ELF-1 (cell line): ENCODE measurements around the gene DNAH12.
"Not testable (repeated sequence)": the region's sequence is repeated elsewhere in the genome, so short reads cannot be mapped to it uniquely, and the experiment has no call there.

Experiments
- DNase-seq: peaks from one replicate; pipeline ENCODE4 v3.0.0-alpha.2; 2016; ENCODE audit warnings: low read depth, low spot score

Gene DNAH12

GRCh38 chr3:57421336-57421735, 122.8 kb downstream of the DNAH12 start:
- no peak for DNase-seq

DNA sequence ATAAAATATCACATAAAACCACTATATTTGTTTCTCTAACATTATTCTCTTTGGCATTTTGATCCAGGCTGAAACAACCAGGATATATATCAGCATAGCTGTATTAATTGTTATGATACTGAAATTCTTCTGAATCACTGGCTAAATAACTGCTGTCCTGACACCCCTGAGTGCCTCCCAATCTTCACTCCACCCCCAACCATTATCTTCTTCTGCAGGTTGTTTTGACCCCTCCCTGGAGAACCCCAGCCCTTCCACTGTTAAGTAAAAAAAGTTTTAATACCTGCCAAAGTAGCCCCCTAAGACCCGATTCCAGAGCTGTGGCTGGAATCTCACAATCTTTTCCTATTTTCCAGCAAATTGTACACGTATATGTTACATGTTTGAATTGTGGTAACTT, 124.1 kb downstream of the DNAH12 start:
- no peak for DNase-seq

GRCh38 chr3:57411715-57412114, 132.4 kb downstream of the DNAH12 start:
- DNase-seq = no peak

DNA sequence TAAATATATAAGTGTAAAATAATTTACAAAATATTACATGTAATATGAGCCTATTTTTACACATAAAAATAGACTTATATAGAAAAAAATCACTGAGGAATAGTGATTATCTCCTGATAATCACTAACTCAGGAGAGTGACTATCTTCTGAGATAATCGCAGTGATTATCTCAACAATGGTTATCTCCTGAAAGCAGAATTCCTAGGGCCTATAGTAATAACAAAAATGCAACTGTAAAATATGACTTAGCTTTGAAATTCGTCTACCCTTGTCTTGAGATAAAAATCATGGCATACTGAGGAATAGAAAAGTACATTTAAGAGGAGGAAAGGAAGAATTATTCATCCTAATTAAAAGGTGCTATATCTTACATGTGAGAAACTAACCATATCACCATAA, 134.7 kb downstream of the DNAH12 start:
- no peak for DNase-seq

- no peak for DNase-seq
These were observed 141.5 kb downstream of the DNAH12 start for GRCh38 chr3:57402675-57403074.

- DNase-seq = peak; percentile 66
These were observed 146.7 kb downstream of the DNAH12 start for GRCh38 chr3:57397175-57398026.

- no peak for DNase-seq
These were observed 150.2 kb downstream of the DNAH12 start for GRCh38 chr3:57393977-57394376.

DNA sequence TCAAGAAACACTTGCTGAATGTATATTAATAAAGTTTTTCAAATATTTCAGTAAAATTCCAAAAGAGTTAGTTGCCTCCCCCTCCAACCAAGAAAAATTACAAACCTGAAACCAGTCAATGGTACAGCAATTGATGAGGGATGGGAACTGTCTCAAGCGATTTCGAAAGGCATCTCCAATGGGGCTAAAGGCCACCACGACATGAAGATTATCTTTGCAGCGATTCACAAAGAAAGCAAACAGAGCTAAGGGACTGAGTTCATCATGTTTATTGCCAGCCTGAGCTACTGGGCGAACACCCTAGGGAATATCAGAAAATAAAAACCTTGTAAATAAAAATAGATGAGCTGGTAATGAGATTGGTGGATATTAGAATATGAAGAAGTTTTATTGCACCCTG, 152.4 kb downstream of the DNAH12 start:
- no peak for DNase-seq

DNA sequence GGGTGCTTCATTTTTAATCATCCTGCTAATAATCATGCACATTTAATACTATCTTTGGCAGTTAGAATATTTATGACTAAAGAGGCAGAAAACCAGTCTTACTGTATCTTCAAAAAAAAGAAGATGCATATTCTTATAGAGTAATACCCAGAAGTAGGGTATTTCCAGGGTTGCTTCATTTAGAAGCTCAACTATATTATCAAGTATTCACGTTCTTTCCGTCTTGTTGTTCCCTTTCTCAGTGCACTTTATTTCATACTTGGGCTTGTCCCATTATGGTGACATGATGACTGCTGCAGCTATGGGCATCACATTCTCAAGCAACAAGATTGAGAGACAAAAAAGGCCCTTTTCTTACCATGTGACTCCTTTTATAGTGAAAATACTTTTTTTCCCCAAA, 154.9 kb downstream of the DNAH12 start:
- no peak for DNase-seq

- no peak for DNase-seq
These were observed 157.8 kb downstream of the DNAH12 start for GRCh38 chr3:57386307-57386706.

DNA sequence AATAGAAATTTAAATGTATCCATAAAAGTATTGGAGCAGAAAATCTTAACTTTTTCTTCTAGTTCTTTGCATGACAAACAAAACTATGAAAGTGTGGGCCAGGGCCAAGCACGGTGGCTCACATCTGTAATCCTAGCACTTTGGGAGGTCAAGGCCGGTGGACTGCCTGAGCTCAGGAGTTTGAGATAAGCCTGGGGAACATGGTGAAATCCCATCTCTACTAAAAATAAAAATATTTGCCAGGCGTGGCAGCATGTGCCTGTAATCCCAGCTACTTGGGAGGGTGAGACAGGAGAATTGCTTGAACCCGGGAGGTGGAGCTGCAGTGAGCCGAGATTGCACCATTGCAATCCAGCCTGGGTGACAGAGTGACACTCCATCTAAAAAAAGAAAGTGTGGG, 158.6 kb downstream of the DNAH12 start:
- DNase-seq = no peak

GRCh38 chr3:57383838-57384237, 160.3 kb downstream of the DNAH12 start:
- DNase-seq = no peak

DNA sequence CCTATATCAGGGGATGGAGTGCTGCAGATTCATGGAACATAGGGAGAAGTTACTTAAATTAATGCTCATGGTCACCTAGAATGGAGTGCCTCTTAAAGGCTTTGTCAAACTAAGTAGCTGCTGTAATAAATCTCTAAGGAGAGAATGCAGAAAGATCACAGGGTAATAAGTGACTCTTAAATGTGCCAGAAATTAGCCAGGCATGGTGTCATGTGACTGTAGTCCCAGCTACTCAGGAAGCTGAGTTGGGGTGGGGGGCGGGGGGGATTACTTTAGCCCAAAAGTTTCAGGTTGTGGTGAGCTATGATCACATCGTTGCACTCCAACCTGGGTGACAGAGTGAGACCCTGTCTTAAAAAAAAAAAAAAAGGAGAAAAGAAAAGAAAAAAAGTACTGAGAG, 160.7 kb downstream of the DNAH12 start:
- DNase-seq = no peak

DNA sequence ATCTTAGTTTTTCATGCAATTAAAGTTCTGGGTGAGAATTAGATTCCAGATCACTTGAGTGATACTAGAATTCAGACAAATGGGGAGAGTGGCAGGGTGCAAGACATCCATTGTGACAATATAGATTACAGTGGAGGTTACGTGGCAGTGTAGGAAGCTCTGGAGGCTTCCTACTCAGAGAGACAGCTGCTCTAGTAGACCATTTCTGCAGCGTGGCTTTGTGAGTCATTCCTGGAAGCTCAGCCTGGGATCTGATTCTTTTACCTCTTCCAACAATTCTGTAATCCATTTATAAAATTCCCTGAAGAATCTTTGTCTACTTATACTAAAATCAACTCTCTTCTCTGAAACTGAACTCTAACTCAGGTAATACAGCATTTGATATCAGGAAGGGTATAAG, 161.2 kb downstream of the DNAH12 start:
- DNase-seq = no peak

- no peak for DNase-seq
These were observed 173.8 kb downstream of the DNAH12 start for GRCh38 chr3:57370341-57370740.

DNA sequence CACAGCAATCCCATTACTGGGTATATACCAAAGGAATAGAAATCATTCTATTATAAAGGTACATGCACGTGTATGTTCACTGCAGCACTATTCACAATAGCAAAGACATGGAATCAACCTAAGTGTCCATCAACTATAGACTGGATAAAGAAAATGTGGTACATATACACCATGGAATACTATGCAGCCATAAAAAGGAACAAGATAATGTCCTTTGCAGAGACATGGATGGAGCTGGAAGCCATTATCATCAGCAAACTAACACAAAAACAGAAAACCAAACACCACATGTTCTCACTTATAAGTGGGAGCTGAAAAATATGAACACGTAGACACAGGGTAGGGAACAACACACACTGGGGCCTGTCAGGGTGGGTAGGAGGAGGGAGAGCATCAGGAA, 179.1 kb downstream of the DNAH12 start:
- DNase-seq = not testable (repeated sequence)

DNA sequence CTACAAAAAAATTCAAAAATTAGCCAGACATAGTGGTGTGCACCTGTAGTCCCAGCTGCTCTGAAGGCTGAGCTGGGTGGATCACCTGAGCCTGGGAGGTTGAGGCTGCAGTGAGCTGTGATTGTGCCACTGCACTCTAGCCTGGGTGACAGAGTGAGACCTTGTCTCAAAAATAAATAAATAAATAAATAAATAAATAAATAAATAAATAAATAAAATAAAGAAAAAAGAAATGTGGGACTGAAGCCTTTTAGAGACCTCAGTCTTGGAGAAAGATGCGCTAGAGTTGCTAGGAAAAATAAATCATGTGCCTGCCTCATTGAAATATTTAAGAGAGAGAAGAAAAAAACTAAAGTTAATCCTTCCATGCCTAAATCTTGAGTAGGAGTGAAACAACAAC, 187.9 kb downstream of the DNAH12 start:
- DNase-seq = not testable (repeated sequence)

DNA sequence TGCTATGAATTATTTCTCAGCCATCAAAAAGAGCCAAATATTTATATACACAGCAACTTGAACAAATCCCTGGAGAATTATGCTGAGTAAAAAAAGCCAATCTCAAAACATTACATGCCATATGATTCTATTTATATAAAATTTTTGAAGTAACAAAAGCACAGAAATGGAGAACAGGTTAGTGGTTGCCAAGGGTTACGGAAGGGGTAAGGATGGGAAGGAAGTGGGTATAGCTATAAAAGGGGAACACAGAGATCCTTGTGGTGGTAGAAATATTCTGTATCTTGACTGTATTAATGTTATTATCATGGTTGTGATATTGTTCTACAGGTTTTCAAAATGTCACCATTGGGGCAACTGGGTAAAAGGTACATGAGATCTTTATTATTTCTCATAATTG, 189.4 kb downstream of the DNAH12 start:
- no peak for DNase-seq

DNA sequence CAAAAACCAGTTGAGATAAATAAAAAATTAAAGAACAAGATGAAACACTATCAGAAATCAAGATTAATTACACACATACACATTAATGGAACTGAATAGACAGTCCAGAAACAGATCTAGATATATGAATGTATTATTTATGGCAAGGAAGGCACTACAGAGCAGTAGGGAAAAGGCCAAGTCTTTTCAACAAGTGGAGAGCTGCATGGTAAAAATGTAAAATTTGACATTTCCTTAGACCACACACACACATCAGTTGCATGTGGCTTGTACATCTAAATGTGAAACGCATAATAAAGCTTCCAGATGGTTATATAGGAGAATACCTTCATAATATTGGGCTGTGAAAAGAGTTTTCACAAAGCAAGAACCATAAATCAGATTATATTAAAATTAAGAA, 193.9 kb downstream of the DNAH12 start:
- no peak for DNase-seq

- DNase-seq = not testable (repeated sequence)
These were observed 205.0 kb downstream of the DNAH12 start for GRCh38 chr3:57339071-57339642.

DNA sequence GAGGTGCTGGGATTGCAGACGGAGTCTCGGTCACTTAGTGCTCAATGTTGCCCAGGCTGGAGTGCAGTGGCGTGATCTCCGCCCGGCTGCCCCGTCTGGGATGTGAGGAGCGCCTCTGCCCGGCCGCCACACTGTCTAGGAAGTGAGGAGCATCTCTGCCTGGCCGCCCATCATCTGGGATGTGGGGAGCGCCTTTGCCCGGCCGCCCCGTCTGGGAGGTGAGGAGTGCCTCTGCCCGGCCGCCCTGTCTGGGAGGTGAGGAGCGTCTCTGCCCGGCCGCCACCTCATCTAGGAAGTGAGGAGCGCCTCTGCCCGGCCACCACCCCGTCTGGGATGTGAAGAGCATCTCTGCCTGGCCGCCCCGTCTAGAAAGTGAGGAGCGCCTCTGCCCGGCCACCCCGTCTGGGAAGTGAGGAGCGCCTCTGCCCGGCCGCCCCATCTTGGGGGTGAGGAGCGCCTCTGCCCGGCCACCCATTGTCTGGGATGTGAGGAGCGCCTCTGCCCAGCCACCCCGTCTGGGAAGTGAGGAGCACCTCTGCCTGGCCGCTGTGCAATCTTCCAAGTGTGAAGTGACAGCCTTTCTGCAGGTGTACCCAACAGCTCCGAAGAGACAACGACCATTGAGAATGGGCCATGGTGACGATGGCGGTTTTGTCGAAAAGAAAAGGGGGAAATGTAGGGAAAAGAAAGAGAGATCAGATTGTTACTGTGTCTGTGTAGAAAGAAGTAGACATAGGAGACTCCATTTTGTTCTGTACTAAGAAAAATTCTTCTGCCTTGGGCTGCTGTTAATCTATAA, 205.7 kb downstream of the DNAH12 start:
- DNase-seq = not testable (repeated sequence)

- no peak for DNase-seq
These were observed 208.7 kb downstream of the DNAH12 start for GRCh38 chr3:57335283-57335938.
